Gastrocnemius medialis (tissue), 4 donors: Measurements from ENCODE around the gene SYT17.

Experiments used
- POLR2A ChIP-seq, 2 donors: fragments of 450-650 bp; IDR thresholded peaks; one replicate each; pipeline ENCODE4 v1.6.1; 2017; ENCODE audit warnings: antibody characterized with exemption in 2 of 2, mild to moderate bottlenecking in 2 of 2, moderate library complexity in 2 of 2
- TF ChIP-seq, protein P1 (sequence below), 5 experiments: fragments of 450-650 bp in 3 of 5; fragments of 200-600 bp in 2 of 5; sonication (generic) in 2 of 5; IDR thresholded peaks in 4 of 5; conservative IDR thresholded peaks in 1 of 5; 1 replicate in 4 of 5; 2 replicates in 1 of 5; pipeline ENCODE4 v1.5.1; 2016 to 2019; ENCODE audit warnings: antibody characterized with exemption in 5 of 5, mild to moderate bottlenecking in 3 of 5, moderate library complexity in 3 of 5

DNA sequence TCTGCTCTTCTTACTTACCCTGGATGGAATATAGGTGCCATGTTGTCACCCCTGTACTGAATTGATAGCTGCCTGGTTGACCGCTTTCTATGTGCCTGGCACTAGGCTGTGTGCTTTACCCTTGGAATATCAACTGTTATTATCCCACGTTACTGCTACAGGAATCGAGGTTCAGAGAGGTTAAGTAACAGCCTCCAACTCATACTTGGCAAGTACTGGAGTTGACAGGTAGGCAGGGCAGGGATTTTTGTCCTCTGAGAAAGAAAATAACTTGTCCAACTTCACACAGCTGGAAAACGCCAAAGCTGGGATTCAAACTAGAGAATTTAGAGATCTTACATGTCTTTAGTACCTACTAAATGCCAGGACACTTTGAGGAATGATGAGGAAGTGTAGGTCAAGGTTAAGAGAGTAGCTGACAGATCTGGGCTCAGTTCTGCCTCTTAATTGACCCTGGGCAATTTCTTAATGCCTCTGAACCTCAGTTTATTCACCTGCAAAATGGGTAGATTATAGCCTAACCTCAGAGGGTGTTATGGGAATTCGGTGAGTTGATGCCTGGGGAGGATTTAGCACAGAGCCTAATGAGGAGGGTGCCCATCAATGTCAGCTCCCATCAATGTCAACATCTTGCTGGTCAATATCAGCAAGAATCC, 28.5 kb upstream of the SYT17 start:
- TF ChIP-seq, protein P1, sequence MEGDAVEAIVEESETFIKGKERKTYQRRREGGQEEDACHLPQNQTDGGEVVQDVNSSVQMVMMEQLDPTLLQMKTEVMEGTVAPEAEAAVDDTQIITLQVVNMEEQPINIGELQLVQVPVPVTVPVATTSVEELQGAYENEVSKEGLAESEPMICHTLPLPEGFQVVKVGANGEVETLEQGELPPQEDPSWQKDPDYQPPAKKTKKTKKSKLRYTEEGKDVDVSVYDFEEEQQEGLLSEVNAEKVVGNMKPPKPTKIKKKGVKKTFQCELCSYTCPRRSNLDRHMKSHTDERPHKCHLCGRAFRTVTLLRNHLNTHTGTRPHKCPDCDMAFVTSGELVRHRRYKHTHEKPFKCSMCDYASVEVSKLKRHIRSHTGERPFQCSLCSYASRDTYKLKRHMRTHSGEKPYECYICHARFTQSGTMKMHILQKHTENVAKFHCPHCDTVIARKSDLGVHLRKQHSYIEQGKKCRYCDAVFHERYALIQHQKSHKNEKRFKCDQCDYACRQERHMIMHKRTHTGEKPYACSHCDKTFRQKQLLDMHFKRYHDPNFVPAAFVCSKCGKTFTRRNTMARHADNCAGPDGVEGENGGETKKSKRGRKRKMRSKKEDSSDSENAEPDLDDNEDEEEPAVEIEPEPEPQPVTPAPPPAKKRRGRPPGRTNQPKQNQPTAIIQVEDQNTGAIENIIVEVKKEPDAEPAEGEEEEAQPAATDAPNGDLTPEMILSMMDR (IDR thresholded peaks at IDR 0.05 in 4 of 5, conservative IDR thresholded peaks at IDR 0.05 in 1 of 5), result no peak
- no peak for TF ChIP-seq POLR2A (IDR thresholded peaks at IDR 0.05)
